Measurements from ENCODE around the gene RTTN. TPM values are rescaled to one million over a fixed set of nuclear protein-coding genes. Genes with fewer than 3 reads are reported as not detected.

The RTTN gene
- total RNA-seq, 1 donor from 2014 or later: 21.0 TPM

DNA sequence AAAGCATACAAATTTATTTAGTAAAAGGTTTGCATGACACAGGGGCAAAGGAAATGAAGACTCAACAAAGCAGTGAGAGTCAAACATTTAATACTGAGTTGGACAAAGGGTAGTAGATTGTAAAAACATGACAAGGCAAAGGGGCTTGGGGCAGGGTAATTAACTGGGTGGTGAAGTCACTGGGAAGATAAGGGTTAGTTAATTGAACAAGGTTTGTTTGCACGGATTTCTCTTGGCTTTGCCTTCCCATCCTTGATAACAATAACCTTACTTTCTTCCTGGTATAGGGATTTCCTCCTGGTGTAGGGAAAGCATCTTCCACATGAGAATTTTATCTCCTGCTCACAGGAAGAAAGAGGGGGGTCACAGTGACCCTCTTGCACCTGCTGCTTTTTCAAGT lies 26.8 kb upstream of the RTTN start:
- no peak overlapping the region for H3K27ac Mint-ChIP-seq (ENCODE audit: unreplicated experiment)
- no peaks in the 10 kb centered on the region for H3K36me3 Mint-ChIP-seq (ENCODE audit: unreplicated experiment)
- no peak overlapping the region for H3K4me3 Mint-ChIP-seq (ENCODE audit: unreplicated experiment)
- DNase-seq: no peak
- peaks cover under 1% of the 10 kb centered on the region for H3K9me3 Mint-ChIP-seq (ENCODE audit: unreplicated experiment)
- H3K27me3 Mint-ChIP-seq (ENCODE audit: unreplicated experiment): no peaks in the 10 kb centered on the region
- no peaks in the 10 kb centered on the region for H3K4me1 Mint-ChIP-seq (ENCODE audit: low read depth, unreplicated experiment)
- TF ChIP-seq, protein P1, sequence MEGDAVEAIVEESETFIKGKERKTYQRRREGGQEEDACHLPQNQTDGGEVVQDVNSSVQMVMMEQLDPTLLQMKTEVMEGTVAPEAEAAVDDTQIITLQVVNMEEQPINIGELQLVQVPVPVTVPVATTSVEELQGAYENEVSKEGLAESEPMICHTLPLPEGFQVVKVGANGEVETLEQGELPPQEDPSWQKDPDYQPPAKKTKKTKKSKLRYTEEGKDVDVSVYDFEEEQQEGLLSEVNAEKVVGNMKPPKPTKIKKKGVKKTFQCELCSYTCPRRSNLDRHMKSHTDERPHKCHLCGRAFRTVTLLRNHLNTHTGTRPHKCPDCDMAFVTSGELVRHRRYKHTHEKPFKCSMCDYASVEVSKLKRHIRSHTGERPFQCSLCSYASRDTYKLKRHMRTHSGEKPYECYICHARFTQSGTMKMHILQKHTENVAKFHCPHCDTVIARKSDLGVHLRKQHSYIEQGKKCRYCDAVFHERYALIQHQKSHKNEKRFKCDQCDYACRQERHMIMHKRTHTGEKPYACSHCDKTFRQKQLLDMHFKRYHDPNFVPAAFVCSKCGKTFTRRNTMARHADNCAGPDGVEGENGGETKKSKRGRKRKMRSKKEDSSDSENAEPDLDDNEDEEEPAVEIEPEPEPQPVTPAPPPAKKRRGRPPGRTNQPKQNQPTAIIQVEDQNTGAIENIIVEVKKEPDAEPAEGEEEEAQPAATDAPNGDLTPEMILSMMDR (IDR thresholded peaks at IDR 0.05; ENCODE audit: partially characterized antibody, unreplicated experiment): no peak

DNA sequence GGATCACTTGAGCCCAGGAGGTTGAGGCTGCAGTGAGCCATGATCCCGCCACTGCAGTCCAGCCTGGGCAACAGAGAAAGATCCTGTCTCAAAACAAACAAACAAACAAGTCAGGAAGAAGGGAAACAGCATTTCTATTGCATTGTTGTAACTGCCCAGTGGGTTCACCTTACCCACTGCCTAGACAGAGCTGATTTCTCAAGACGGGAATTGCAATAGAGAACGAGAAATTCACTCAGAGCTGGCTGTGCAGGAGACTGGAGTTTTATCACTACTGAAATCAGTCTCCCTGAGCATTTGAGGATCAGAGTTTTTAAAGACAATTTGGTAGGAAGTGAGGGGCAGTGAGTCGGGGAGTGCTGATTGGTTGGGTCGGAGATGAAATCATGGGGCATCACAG lies 24.2 kb upstream of the RTTN start:
- DNase-seq: no peak
- H3K4me1 Mint-ChIP-seq (ENCODE audit: low read depth, unreplicated experiment): no peaks in the 10 kb centered on the region
- no peak overlapping the region for H3K4me3 Mint-ChIP-seq (ENCODE audit: unreplicated experiment)
- no peaks in the 10 kb centered on the region for H3K27me3 Mint-ChIP-seq (ENCODE audit: unreplicated experiment)
- TF ChIP-seq, protein P1 (IDR thresholded peaks at IDR 0.05; ENCODE audit: partially characterized antibody, unreplicated experiment): no peak
- no peaks in the 10 kb centered on the region for H3K36me3 Mint-ChIP-seq (ENCODE audit: unreplicated experiment)
- H3K27ac Mint-ChIP-seq (ENCODE audit: unreplicated experiment): no peak overlapping the region
- no peaks in the 10 kb centered on the region for H3K9me3 Mint-ChIP-seq (ENCODE audit: unreplicated experiment)

DNA sequence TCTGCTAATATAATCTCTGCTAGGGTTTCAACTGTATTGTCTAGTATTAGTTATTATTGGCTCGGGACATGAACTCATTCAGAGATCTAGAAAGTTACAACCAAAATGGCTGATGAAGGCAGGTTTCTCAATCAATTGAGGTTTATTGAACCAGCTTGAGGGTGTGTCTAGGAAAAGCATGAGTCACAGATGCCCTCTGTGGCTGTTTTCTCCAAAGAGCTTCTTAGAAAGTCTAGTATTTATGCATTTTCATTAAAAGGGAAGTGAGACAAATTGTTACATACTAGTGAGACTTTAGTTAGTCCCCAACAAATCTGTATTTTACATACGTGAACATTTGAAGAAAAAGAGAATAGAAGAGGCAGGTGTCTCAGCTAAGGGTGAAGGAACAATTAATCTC lies 23.0 kb upstream of the RTTN start:
- Mint-ChIP-seq H3K27me3 (ENCODE audit: unreplicated experiment) (peaks cover 1% of the 10 kb centered on the region), H3K4me1 (ENCODE audit: low read depth, unreplicated experiment) (no peaks in the 10 kb centered on the region), H3K27ac (ENCODE audit: unreplicated experiment) (no peak overlapping the region), H3K36me3 (ENCODE audit: unreplicated experiment) (no peaks in the 10 kb centered on the region), H3K4me3 (ENCODE audit: unreplicated experiment) (no peak overlapping the region), H3K9me3 (ENCODE audit: unreplicated experiment) (no peaks in the 10 kb centered on the region)
- TF ChIP-seq, protein P1 (IDR thresholded peaks at IDR 0.05; ENCODE audit: partially characterized antibody, unreplicated experiment): no peak
- no peak for DNase-seq

DNA sequence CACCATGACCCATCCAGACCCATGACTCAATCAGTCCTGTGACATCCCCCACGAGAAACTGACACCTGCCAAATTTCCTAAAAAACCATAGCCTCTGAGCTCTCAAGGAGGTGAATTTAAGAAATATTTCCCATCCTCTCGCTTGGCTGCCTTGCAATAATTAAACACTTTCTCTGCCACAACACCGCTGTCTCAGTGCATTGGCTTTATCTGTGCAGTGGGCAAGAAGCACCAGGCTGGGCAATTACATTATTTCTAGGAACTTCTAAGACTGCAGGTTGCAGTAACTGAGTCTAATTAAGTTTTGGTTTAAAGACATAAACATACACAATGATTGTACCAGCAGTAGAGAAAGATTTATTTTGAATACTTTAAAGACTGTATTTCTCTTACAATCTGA lies 22.0 kb upstream of the RTTN start:
- no peaks in the 10 kb centered on the region for H3K4me1 Mint-ChIP-seq (ENCODE audit: low read depth, unreplicated experiment)
- TF ChIP-seq, protein P1 (IDR thresholded peaks at IDR 0.05; ENCODE audit: partially characterized antibody, unreplicated experiment): no peak
- DNase-seq: no peak
- peaks cover 1% of the 10 kb centered on the region for H3K27me3 Mint-ChIP-seq (ENCODE audit: unreplicated experiment)
- H3K9me3 Mint-ChIP-seq (ENCODE audit: unreplicated experiment): no peaks in the 10 kb centered on the region
- H3K36me3 Mint-ChIP-seq (ENCODE audit: unreplicated experiment): no peaks in the 10 kb centered on the region
- no peak overlapping the region for H3K4me3 Mint-ChIP-seq (ENCODE audit: unreplicated experiment)
- no peak overlapping the region for H3K27ac Mint-ChIP-seq (ENCODE audit: unreplicated experiment)

DNA sequence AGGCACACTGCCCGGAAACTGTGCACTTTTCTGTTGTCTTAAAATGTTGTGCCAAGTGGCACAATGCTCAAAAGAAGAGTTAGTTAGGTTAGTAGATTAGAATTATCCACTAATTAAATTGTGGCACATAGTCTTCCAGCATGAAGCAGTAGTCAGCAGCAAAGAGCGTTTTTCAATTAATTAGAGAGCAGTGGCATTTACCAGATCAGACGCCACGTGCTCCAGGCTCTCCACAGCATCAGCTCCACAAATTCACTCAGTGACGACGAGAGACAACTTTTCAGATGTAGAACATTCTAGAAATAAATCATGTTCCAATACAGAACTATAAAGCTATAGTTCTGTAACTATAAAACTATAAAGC lies 16.4 kb upstream of the RTTN start:
- DNase-seq: no peak
- no peak overlapping the region for H3K4me3 Mint-ChIP-seq (ENCODE audit: unreplicated experiment)
- no peaks in the 10 kb centered on the region for H3K9me3 Mint-ChIP-seq (ENCODE audit: unreplicated experiment)
- H3K27me3 Mint-ChIP-seq (ENCODE audit: unreplicated experiment): peaks cover 1% of the 10 kb centered on the region
- no peak overlapping the region for H3K27ac Mint-ChIP-seq (ENCODE audit: unreplicated experiment)
- no peaks in the 10 kb centered on the region for H3K36me3 Mint-ChIP-seq (ENCODE audit: unreplicated experiment)
- peaks cover 6% of the 10 kb centered on the region for H3K4me1 Mint-ChIP-seq (ENCODE audit: low read depth, unreplicated experiment)
- TF ChIP-seq, protein P1 (IDR thresholded peaks at IDR 0.05; ENCODE audit: partially characterized antibody, unreplicated experiment): no peak

Measured in glutamatergic neuron (in vitro differentiated cells).